GM21515 (cell line): ENCODE results near the gene UGT2B7.
A peak's percentile ranks its signal among the peaks of the same experiment; 100 is the strongest.
"Not testable (repeated sequence)": the region's sequence is repeated elsewhere in the genome, so short reads cannot be mapped to it uniquely, and the experiment has no call there.

ENCODE experiments used
- ATAC-seq: cut with Tn5 transposase; IDR thresholded peaks from one replicate; pipeline ENCODE4 v1.9.1; 2021; ENCODE audit not compliant: unreplicated experiment

The UGT2B7 gene

GRCh38 chr4:69096111-69096656 lies at the start of gene UGT2B7:
Gene UGT2B7 (plus strand): TSS chr4:69096474. CDS start chr4:69096521, 47 bp downstream.
- no peak for ATAC-seq

GRCh38 chr4:69049860-69050259 lies 46.4 kb upstream of the UGT2B7 start:
- ATAC-seq = no peak

GRCh38 chr4:69050853-69051575 lies 45.3 kb upstream of the UGT2B7 start:
- not testable (repeated sequence) for ATAC-seq

- no peak for ATAC-seq
Observed at GRCh38 chr4:69051576-69051943, 44.7 kb upstream of the UGT2B7 start.

GRCh38 chr4:69053309-69053885 lies 42.9 kb upstream of the UGT2B7 start:
- not testable (repeated sequence) for ATAC-seq

- ATAC-seq = not testable (repeated sequence)
Observed at GRCh38 chr4:69054033-69054432, 42.2 kb upstream of the UGT2B7 start.

GRCh38 chr4:69054578-69055200 lies 41.6 kb upstream of the UGT2B7 start:
- no peak for ATAC-seq

- no peak for ATAC-seq
Observed at GRCh38 chr4:69056150-69056549, 40.1 kb upstream of the UGT2B7 start.

- ATAC-seq = no peak
Observed at GRCh38 chr4:69056921-69057550, 39.2 kb upstream of the UGT2B7 start.

GRCh38 chr4:69057620-69058409 lies 38.5 kb upstream of the UGT2B7 start:
- peak; percentile 75 for ATAC-seq

GRCh38 chr4:69058410-69059059 lies 37.7 kb upstream of the UGT2B7 start:
- ATAC-seq = no peak

- no peak for ATAC-seq
Observed at GRCh38 chr4:69060651-69061308, 35.5 kb upstream of the UGT2B7 start.

- ATAC-seq = no peak
Observed at GRCh38 chr4:69064391-69064790, 31.9 kb upstream of the UGT2B7 start.

GRCh38 chr4:69066945-69067344 lies 29.3 kb upstream of the UGT2B7 start:
- no peak for ATAC-seq

- ATAC-seq = no peak
Observed at GRCh38 chr4:69069085-69069484, 27.2 kb upstream of the UGT2B7 start.

GRCh38 chr4:69070590-69070989 lies 25.7 kb upstream of the UGT2B7 start:
- ATAC-seq = no peak

- ATAC-seq = no peak
Observed at GRCh38 chr4:69071286-69071685, 25.0 kb upstream of the UGT2B7 start.

GRCh38 chr4:69073375-69073774 lies 22.9 kb upstream of the UGT2B7 start:
- no peak for ATAC-seq

GRCh38 chr4:69075061-69075792 lies 21.0 kb upstream of the UGT2B7 start:
- no peak for ATAC-seq
